Endothelial cell of umbilical vein (primary cell): ENCODE results near the gene ZZZ3. TPM values are rescaled to one million over a fixed set of nuclear protein-coding genes. Genes with fewer than 3 reads are reported as not detected.

Experiments used
- BruUV-seq: library from RNA; stranded (reverse); fragments of 400-500 nt; replicated peaks from 2 replicates; lab custom pipeline; 2021; lab: Mats Ljungman, UMichigan
- CTCF ChIA-PET: fragments of 300-600, 350-600 bp; sonication (Branson Sonifier 250); formaldehyde crosslinking; loops from one replicate; lab custom pipeline; 2021; ENCODE audit warnings: antibody characterized with exemption, inconsistent platforms; lab: Charles Lee
- POLR2A ChIA-PET: fragments of 300-600, 350-600 bp; sonication (Branson Sonifier 250); formaldehyde crosslinking; loops from one replicate; lab custom pipeline; 2021; ENCODE audit warnings: antibody characterized with exemption, inconsistent platforms; lab: Charles Lee
- DNase-seq: peaks from one replicate; pipeline ENCODE4 v3.0.0-alpha.2; 2011; ENCODE audit warnings: low read depth, low spot score
- FAIRE-seq: peaks from 2 replicates; lab custom pipeline; 2011; peaks lifted over from hg19 to GRCh38; lab: Jason Lieb, UNC
- H2AFZ ChIP-seq: 2 replicates; pipeline ENCODE4 v1.6.0; 2012; ENCODE audit warnings: low read depth, low read length, control low read depth, inconsistent platforms
- H3K27ac ChIP-seq: 2 replicates; pipeline ENCODE4 v1.5.1; 2011; ENCODE audit warnings: low read depth, mild to moderate bottlenecking, control low read depth, low read length, moderate library complexity; ENCODE audit not compliant: insufficient read depth
- H3K27me3 ChIP-seq, 2 experiments: 2 replicates each; pipeline versions ENCODE4 v1.6.0 to v1.6.1; 2011; ENCODE audit warnings: low read length in 2 of 2, mixed read lengths in 1 of 2; ENCODE audit not compliant: control insufficient read depth in 2 of 2, insufficient read depth in 2 of 2
- H3K36me3 ChIP-seq, 2 experiments: 2 replicates in 1 of 2; 3 replicates in 1 of 2; pipeline ENCODE4 v1.5.1; 2011; ENCODE audit warnings: low read length in 2 of 2, mild to moderate bottlenecking in 1 of 2, moderate library complexity in 1 of 2; ENCODE audit not compliant: control insufficient read depth in 2 of 2, insufficient read depth in 2 of 2; ENCODE audit errors: extremely low read depth in 1 of 2
- H3K4me1 ChIP-seq: 3 replicates; pipeline ENCODE4 v1.5.1; 2011; ENCODE audit warnings: mild to moderate bottlenecking, low read length; ENCODE audit not compliant: control insufficient read depth, insufficient read depth; ENCODE audit errors: extremely low read depth
- H3K4me2 ChIP-seq: 2 replicates; pipeline ENCODE4 v1.6.1; 2011; ENCODE audit warnings: low read length, control low read depth, mixed read lengths; ENCODE audit not compliant: insufficient read depth
- H3K4me3 ChIP-seq, 3 experiments: fragments of 200-600 bp in 1 of 3; sonication (generic), shearing (Covaris generic) in 1 of 3; replicated peaks in 1 of 3; 2 replicates each; pipeline ENCODE4 v1.5.1; 2011 to 2016; ENCODE audit warnings: control low read depth in 3 of 3, low read length in 3 of 3, mild to moderate bottlenecking in 2 of 3, inconsistent platforms in 1 of 3, low read depth in 1 of 3, moderate library complexity in 1 of 3; ENCODE audit not compliant: insufficient read depth in 1 of 3
- H3K79me2 ChIP-seq: 2 replicates; pipeline ENCODE4 v1.6.0; 2012; ENCODE audit warnings: low read length, inconsistent platforms; ENCODE audit not compliant: control insufficient read depth, insufficient read depth
- H3K9ac ChIP-seq: replicated peaks from 2 replicates; pipeline ENCODE3; 2011; ENCODE audit warnings: low read length, control low read depth; ENCODE audit not compliant: insufficient read depth; ENCODE audit errors: extremely low read depth
- H3K9me1 ChIP-seq: replicated peaks from 3 replicates; pipeline ENCODE4 v1.6.0; 2011; ENCODE audit warnings: mild to moderate bottlenecking, low read length; ENCODE audit not compliant: control insufficient read depth, insufficient read depth; ENCODE audit errors: extremely low read depth
- H3K9me3 ChIP-seq: replicated peaks from 2 replicates; pipeline ENCODE4 v1.5.1; 2012; ENCODE audit warnings: low read length, inconsistent platforms; ENCODE audit not compliant: control insufficient read depth, insufficient read depth
- H4K20me1 ChIP-seq: replicated peaks from 2 replicates; pipeline ENCODE3; 2011; ENCODE audit warnings: mild to moderate bottlenecking, low read length; ENCODE audit not compliant: control insufficient read depth, insufficient read depth; ENCODE audit errors: extremely low read depth
- CTCF ChIP-seq, 2 donors: IDR thresholded peaks; 1 replicate in 1 of 2; 2 replicates in 1 of 2; pipeline ENCODE4 v1.5.1; 2011; ENCODE audit warnings: low read length in 2 of 2, mild to moderate bottlenecking in 2 of 2, moderate library complexity in 2 of 2, control low read depth in 1 of 2, inconsistent platforms in 1 of 2, low read depth in 1 of 2; ENCODE audit not compliant: insufficient read depth in 1 of 2; ENCODE audit errors: extremely low read depth in 1 of 2
- EZH2 ChIP-seq: IDR thresholded peaks from 2 replicates; pipeline ENCODE4 v1.6.1; 2012; ENCODE audit warnings: borderline replicate concordance, low read depth, mild to moderate bottlenecking, moderate library complexity, low read length, inconsistent platforms; ENCODE audit not compliant: severe bottlenecking
- FOS ChIP-seq: IDR thresholded peaks from 2 replicates; pipeline ENCODE4 v1.6.1; 2011; ENCODE audit warnings: mild to moderate bottlenecking, low read length, moderate library complexity, borderline replicate concordance; ENCODE audit not compliant: insufficient read depth
- GATA2 ChIP-seq: IDR thresholded peaks from 2 replicates; pipeline ENCODE4 v1.7.0; 2011; ENCODE audit warnings: low read depth, mild to moderate bottlenecking, moderate library complexity, mixed read lengths, low read length; ENCODE audit not compliant: insufficient read length, insufficient read depth
- JUN ChIP-seq: IDR thresholded peaks from 2 replicates; pipeline ENCODE4 v1.6.1; 2011; ENCODE audit warnings: borderline replicate concordance, low read depth; ENCODE audit not compliant: insufficient read length, insufficient read depth
- MYC ChIP-seq: IDR thresholded peaks from one replicate; pipeline ENCODE4 v1.6.1; 2011; ENCODE audit warnings: mild to moderate bottlenecking, low read depth, low read length
- POLR2A ChIP-seq: IDR thresholded peaks from 2 replicates; pipeline ENCODE4 v1.6.1; 2012; ENCODE audit warnings: low read depth, mild to moderate bottlenecking, control low read depth, low read length
- POLR2AphosphoS5 ChIP-seq: IDR thresholded peaks from 2 replicates; pipeline ENCODE4 v1.6.1; 2012; ENCODE audit warnings: low read depth, mild to moderate bottlenecking, control low read depth, low read length, moderate library complexity; ENCODE audit not compliant: insufficient read depth
- dilution Hi-C: fragments of 300-500 bp; cut with MboI; formaldehyde crosslinking; loops from one replicate; pipeline ENCODE4 v1.15.0; 2019; ENCODE audit warnings: low sequenced_read_pairs; ENCODE audit not compliant: extremely low pct_ligation_motif_present
- intact Hi-C: fragments of 100-400 bp; cut with micrococcal nuclease; formaldehyde crosslinking; loops from one replicate; pipeline ENCODE4 v1.10.0; 2022
- polyA plus RNA-seq, 4 experiments: library from polyadenylated mRNA; depleted of rRNA in 3 of 4; stranded (reverse) in 3 of 4; unstranded in 1 of 4; fragments of >200 nt; gene quantifications; 2 replicates each; pipeline versions ENCODE4 v1.2.1 to v1.2.3, GENCODE V29; 2011 to 2012; ENCODE audit warnings: missing spikeins in 1 of 4
- total RNA-seq: library from RNA; stranded (reverse); gene quantifications from 2 replicates; pipeline ENCODE4 v1.2.3, GENCODE V29; 2021
- TF ChIP-seq, protein P1 (sequence below): IDR thresholded peaks from 2 replicates; pipeline ENCODE4 v1.6.1; 2011; ENCODE audit not compliant: insufficient read depth, insufficient read length

Gene ZZZ3
- total and polyA plus RNA-seq, 2 donors (not counting 3 experiments of a cell fraction or from before 2014, with no cell fraction given): 13.1 to 54.3 TPM

DNA sequence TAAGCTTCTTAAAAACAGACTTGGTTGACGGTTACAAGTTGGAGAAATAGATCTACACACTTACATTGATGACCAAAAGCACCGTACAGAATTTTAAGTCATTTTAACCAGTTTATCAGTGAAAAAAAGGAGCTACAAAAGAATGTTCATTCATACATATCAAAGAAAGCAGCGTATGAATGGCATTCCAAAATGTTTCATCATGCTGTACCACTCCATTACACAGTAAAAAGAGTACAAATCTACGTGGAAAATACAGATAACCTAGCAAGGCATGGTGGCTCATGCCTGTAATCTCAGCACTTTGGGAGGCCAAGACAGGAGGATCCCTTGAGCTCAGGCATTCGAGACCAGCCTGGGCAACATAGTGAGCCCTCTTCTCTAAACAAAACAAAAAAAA, 40.3 kb downstream of the ZZZ3 start:
- H3K9me3 ChIP-seq: no peaks in the 10 kb centered on the region
- H2AFZ ChIP-seq: no peak overlapping the region
- DNase-seq: no peak
- H3K27me3 ChIP-seq: no peaks in the 10 kb centered on the region
- ChIA-PET POLR2A (no interaction called here), CTCF (interaction anchor here (1.1 kb wide), 1 partner anchor 41 kb away, joined by 3 read pairs; the partner anchor contains the start of gene ZZZ3)
- no peak overlapping the region for H3K4me3 ChIP-seq
- no peak overlapping the region for H3K4me2 ChIP-seq
- H3K36me3 ChIP-seq: no peaks in the 10 kb centered on the region
- intact Hi-C loops (no loop called here), dilution Hi-C loops (no loop called here)
- peaks cover 2% of the 10 kb centered on the region for H4K20me1 ChIP-seq
- H3K27ac ChIP-seq: no peak overlapping the region
- peaks cover 18% of the 10 kb centered on the region for H3K4me1 ChIP-seq
- no peaks in the 10 kb centered on the region for H3K9me1 ChIP-seq
- peaks cover 76% of the 10 kb centered on the region for H3K79me2 ChIP-seq
- TF ChIP-seq, protein P1, sequence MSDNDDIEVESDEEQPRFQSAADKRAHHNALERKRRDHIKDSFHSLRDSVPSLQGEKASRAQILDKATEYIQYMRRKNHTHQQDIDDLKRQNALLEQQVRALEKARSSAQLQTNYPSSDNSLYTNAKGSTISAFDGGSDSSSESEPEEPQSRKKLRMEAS: no peak
- no peak for TF ChIP-seq EZH2
- no peak for TF ChIP-seq MYC
- TF ChIP-seq CTCF (IDR thresholded peaks at IDR 0.05; ENCODE audit: extremely low read depth in 1 of 2, insufficient read depth in 1 of 2, low read depth in 1 of 2, low read length in 2 of 2): no peak
- no peak for TF ChIP-seq POLR2A
- TF ChIP-seq POLR2AphosphoS5: no peak
- TF ChIP-seq JUN: no peak
- no peak for TF ChIP-seq FOS
- no peak for TF ChIP-seq GATA2
- no peak overlapping the region for H3K9ac ChIP-seq
- peak; percentile 24 for FAIRE-seq
- BruUV-seq: no TSS peak
